Measurements from ENCODE around the gene CERK. TPM values are rescaled to one million over a fixed set of nuclear protein-coding genes. Genes with fewer than 3 reads are reported as not detected.
A peak's percentile ranks its signal among the peaks of the same experiment; 100 is the strongest.

The CERK gene
- total RNA-seq, 4 donors from 2014 or later = 14.6 to 34.0 (median 26.6) TPM

DNA sequence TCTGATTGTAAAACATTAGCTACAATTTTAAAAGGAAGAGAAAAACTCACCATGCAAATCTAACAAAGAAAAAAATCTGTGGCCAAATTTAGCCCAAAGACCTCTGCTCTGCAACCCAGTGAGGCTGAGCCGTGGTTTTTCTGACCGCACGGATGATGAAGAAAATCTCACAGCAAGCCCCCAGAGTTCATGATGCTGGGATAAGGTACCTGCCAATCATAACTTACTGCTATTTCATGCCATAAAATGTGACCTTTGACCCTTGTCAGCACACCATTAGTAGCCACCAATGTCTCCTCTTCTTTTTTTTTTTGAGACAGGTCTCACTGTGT is 11.1 kb downstream of the CERK start:
- Histone ChIP-seq H3K36me3 (peaks cover 0 to 59% (median 5%) of the 10 kb centered on the region in 3 donors), H3K27me3 (no peaks in the 10 kb centered on the region), H3K9me3 (no peaks in the 10 kb centered on the region), H3K27ac (no peak overlapping the region), H3K4me3 (no peak overlapping the region), H3K4me1 (peaks cover 21 to 93% (median 60%) of the 10 kb centered on the region in 3 donors)
- DNase-seq = no peak
- TF ChIP-seq POLR2A (IDR thresholded peaks at IDR 0.05) = no peak
- TF ChIP-seq, protein P1, sequence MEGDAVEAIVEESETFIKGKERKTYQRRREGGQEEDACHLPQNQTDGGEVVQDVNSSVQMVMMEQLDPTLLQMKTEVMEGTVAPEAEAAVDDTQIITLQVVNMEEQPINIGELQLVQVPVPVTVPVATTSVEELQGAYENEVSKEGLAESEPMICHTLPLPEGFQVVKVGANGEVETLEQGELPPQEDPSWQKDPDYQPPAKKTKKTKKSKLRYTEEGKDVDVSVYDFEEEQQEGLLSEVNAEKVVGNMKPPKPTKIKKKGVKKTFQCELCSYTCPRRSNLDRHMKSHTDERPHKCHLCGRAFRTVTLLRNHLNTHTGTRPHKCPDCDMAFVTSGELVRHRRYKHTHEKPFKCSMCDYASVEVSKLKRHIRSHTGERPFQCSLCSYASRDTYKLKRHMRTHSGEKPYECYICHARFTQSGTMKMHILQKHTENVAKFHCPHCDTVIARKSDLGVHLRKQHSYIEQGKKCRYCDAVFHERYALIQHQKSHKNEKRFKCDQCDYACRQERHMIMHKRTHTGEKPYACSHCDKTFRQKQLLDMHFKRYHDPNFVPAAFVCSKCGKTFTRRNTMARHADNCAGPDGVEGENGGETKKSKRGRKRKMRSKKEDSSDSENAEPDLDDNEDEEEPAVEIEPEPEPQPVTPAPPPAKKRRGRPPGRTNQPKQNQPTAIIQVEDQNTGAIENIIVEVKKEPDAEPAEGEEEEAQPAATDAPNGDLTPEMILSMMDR (IDR thresholded peaks at IDR 0.05) = no peak
- WGBS, 2 donors = 78 to 96% methylated on average over 3 of the region's 3 CpGs
- intact Hi-C loops (cut with DNase I) = no loop called here

DNA sequence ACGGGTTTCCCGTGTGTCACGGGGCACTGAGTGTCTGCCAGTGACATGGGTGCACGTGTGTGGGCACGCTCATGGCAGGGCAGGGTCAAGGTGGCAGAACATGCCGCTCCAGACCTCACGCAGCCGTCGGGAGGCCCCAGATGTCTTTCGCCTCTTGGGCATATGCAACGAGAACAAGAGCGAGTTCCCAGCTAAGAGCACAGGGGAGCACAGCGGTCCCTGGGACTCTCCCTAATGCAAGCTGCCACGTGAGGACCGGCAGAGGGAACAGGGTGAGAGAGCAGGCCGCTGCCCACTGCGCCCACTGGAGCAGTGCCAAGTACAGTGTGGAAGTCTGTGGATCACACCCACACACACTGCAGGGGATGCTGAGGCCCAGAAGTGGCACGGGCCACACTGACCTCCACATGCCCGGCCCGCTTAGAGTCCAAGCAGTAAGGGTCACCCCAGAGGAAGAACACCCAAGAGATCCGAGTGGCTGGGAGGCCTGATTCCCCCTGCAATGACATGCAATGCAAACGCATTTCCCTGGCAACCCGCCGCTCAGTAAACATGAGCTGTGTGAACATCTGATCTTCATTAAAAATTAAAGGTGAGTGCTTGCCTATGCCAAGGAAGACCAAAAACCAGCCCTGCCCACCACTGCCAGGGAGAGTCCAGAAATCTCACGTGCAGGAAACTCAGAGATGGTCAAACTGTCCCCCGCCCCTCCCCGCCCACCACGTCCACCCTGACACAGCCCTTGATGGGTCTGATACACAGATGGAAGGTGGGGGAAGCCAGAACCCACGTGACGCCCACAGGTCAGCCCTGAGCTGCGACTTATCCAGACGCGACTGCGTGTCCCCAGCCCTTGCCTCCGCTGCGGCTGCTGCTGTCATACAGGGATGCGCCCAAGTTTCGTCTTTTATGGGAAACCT is 11.7 kb downstream of the CERK start:
- Histone ChIP-seq H3K27me3 (no peaks in the 10 kb centered on the region), H3K9me3 (no peaks in the 10 kb centered on the region), H3K4me1 (peaks cover 16 to 93% (median 60%) of the 10 kb centered on the region in 3 donors), H3K4me3 (no peak overlapping the region), H3K36me3 (peaks cover 0 to 59% (median 5%) of the 10 kb centered on the region in 3 donors), H3K27ac (no peak overlapping the region)
- no peak for TF ChIP-seq POLR2A (IDR thresholded peaks at IDR 0.05)
- TF ChIP-seq, protein P1 (IDR thresholded peaks at IDR 0.05) = no peak
- 59 to 69% methylated on average over 18 to 27 of the region's 38 CpGs for WGBS, 2 donors
- intact Hi-C loops (cut with DNase I) = no loop called here
- no peak for DNase-seq

DNA sequence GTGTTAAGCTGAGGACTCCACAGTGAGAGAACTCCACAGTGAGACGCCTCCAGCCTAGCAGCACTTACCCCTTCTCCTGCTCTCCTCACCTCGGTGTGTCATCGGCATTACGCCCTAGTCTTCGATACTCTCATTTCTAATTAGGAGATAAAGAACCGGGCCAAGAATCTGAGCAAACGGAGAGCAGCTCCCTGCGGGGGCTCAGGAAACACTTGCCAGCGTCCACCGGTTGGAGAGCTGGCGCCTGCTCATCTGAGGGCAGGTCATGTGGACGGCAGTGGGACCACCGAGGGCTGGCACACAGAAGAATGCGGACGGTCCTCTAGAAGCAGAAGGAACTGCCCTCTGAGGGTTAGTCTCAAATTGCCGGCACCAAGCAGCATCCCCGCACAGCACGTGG is 13.0 kb downstream of the CERK start:
- Histone ChIP-seq H3K27me3 (no peaks in the 10 kb centered on the region), H3K9me3 (no peaks in the 10 kb centered on the region), H3K27ac (no peak overlapping the region), H3K36me3 (peaks cover 0 to 68% (median 8%) of the 10 kb centered on the region in 3 donors), H3K4me3 (no peak overlapping the region), H3K4me1 (peaks cover 8 to 84% (median 48%) of the 10 kb centered on the region in 3 donors)
- DNase-seq = no peak
- 83 to 100% methylated on average over 7 to 8 of the region's 18 CpGs for WGBS, 2 donors
- no peak for TF ChIP-seq POLR2A (IDR thresholded peaks at IDR 0.05)
- TF ChIP-seq, protein P1 (IDR thresholded peaks at IDR 0.05) = no peak
- intact Hi-C loops (cut with DNase I) = no loop called here

DNA sequence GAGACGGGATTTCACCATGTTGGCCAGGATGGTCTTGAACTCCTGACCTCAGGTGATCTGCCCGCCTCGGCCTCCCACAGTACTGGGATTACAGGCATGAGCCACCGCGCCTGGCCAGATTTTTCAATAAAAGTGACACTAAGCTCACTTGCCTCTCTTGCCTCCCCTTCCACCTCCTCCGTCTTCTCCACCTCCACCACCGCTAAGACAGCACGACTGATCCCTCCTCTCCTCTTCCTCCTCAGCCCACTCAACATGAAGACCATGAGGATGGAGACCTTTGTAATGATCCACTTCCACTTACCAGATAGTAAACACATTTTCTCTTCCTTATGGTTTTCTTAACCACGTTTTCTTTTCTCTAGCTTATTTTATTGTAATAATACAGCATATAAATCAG is 14.2 kb downstream of the CERK start:
- DNase-seq = no peak
- Histone ChIP-seq H3K36me3 (peaks cover 0 to 72% (median 19%) of the 10 kb centered on the region in 3 donors), H3K9me3 (no peaks in the 10 kb centered on the region), H3K27ac (no peak overlapping the region), H3K4me1 (peaks cover 8 to 72% (median 42%) of the 10 kb centered on the region in 3 donors), H3K27me3 (no peaks in the 10 kb centered on the region), H3K4me3 (no peak overlapping the region)
- 92 to 94% methylated on average over 8 to 9 of the region's 9 CpGs for WGBS, 2 donors
- intact Hi-C loops (cut with DNase I) = no loop called here
- TF ChIP-seq, protein P1 (IDR thresholded peaks at IDR 0.05) = no peak
- no peak for TF ChIP-seq POLR2A (IDR thresholded peaks at IDR 0.05)

DNA sequence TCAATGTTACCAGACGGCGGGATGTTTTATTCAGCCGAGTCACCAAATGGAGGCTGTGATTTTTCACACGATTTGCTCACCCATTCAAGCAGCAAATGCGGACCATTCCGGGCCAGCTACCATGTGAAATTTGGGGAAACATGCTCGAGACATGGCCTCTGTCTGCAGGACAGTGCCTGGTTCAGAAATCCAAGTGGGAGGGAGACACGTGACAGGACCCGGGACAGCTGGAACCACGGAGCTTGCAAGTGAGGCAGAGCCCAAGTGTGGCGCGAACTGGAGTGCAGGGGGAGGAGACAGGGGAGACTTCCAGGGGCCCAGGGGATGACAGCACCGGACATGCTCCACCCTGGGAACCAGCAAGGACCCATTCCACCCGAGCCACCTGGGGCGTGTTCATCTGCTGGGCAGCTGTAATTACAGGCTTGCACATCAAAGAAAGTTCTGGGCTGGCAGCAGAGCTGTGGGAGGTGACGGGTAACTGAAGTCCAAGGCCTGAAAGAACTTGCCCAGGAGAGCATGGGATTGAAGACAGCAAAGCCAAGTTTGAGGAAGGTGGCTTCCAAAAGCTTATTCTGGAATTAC is 16.5 kb downstream of the CERK start:
- intact Hi-C loops (cut with DNase I) = no loop called here
- peaks cover 0 to 75% (median 21%) of the 10 kb centered on the region in 3 donors for H3K36me3 ChIP-seq

More for the DNA sequence above, 16.5 kb downstream of the CERK start:
- no peak for TF ChIP-seq POLR2A (IDR thresholded peaks at IDR 0.05)
- DNase-seq = no peak
- WGBS, 2 donors = 47 to 49% methylated on average over 14 to 16 of the region's 16 CpGs
- Histone ChIP-seq H3K9me3 (no peaks in the 10 kb centered on the region), H3K27ac (peak overlapping the region in 3 of 4 donors; percentile 5 to 42 (median 39)), H3K27me3 (no peaks in the 10 kb centered on the region), H3K4me1 (peaks cover 6 to 50% (median 26%) of the 10 kb centered on the region in 3 donors), H3K4me3 (no peak overlapping the region)

Measured in esophagus squamous epithelium (tissue), 5 donors.